ENCODE results near the gene NHSL2.

DNA sequence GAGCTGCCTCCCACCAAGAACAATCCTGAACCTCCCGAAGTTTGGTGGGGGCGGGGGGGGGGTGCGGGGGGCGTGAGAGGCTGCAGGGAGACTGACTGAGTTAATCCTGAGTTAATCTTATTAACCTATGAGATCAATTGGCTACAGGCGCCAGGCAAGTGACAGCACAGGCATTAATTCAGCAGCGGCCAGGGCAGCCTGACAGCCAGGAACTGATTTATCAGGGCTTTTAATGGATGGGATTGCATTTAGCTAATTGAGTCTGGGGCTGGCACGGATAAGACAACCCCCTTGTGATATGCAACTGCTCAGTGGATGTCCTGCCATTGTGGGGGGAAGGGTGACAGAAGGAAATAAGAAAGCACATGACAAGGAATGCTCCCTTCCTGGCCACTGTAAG is 204.7 kb downstream of the NHSL2 start:
- TF ChIP-seq, protein P1, sequence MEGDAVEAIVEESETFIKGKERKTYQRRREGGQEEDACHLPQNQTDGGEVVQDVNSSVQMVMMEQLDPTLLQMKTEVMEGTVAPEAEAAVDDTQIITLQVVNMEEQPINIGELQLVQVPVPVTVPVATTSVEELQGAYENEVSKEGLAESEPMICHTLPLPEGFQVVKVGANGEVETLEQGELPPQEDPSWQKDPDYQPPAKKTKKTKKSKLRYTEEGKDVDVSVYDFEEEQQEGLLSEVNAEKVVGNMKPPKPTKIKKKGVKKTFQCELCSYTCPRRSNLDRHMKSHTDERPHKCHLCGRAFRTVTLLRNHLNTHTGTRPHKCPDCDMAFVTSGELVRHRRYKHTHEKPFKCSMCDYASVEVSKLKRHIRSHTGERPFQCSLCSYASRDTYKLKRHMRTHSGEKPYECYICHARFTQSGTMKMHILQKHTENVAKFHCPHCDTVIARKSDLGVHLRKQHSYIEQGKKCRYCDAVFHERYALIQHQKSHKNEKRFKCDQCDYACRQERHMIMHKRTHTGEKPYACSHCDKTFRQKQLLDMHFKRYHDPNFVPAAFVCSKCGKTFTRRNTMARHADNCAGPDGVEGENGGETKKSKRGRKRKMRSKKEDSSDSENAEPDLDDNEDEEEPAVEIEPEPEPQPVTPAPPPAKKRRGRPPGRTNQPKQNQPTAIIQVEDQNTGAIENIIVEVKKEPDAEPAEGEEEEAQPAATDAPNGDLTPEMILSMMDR (IDR thresholded peaks at IDR 0.05; ENCODE audit: low read depth, low read length) = no peak
- TF ChIP-seq POLR2A (IDR thresholded peaks at IDR 0.05; ENCODE audit: extremely low read depth, insufficient read length) = no peak
- TF ChIP-seq, protein P2, sequence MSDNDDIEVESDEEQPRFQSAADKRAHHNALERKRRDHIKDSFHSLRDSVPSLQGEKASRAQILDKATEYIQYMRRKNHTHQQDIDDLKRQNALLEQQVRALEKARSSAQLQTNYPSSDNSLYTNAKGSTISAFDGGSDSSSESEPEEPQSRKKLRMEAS (IDR thresholded peaks at IDR 0.05; ENCODE audit: low read depth, low read length) = no peak

Measured in NB4 (cell line).